ENCODE data around the gene PPIF. TPM values are rescaled to one million over a fixed set of nuclear protein-coding genes. Genes with fewer than 3 reads are reported as not detected.

Gene PPIF
- total RNA-seq, 2 donors from 2014 or later = 19.2 to 67.9 TPM

DNA sequence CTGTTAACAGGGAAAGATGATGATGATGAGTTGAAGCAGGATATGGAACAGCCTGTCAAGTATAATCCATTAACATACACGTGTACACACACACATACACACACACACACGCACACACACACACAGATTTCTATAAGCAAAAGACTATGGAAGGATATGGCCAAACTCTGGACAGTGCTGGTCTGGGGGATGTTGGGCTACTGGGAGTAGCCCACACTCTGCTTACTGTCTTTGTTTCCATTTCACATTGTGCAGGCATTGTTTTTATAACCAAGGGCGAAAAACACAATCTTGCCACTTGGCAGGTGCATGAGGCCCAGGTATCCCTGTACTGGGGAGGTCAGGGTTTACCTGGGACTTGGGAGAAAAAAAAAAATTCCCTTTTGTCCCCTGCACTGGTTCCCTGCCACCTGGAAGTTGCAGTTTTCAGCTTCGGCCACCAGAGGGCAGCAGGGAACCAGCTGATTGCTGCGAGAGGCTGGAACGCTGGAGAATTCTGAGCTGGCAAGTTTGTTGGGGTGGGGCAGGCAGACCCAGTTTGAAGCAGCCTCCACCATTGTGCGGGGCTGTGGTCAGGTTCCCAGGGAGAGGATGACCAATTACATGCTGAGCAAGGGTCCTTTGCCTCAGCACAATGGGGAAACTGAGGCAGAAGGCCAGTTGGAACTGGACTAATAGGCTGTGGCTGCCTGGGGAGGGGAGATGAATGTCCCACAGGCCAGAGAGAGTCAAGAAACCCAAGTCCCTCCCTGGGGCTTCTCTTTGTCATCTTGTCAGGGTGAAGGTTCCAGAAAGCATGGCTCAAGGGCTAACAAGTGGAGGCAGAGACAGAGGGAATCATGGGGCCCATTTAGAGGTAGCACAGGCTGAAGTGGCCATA is 27.3 kb downstream of the PPIF start:
- peak; percentile 87 for ATAC-seq
- Histone ChIP-seq H3K4me1 (peaks cover 1% of the 10 kb centered on the region), H3K27ac (no peak overlapping the region), H3K9me3 (no peaks in the 10 kb centered on the region), H3K4me3 (no peak overlapping the region), H3K27me3 (no peaks in the 10 kb centered on the region), H3K36me3 (replicated peaks in 1 of 2; ENCODE audit: insufficient read depth in 1 of 2, low read depth in 2 of 2) (no peaks in the 10 kb centered on the region)
- intact Hi-C loops (cut with DNase I) = loop anchor here (5.0 kb wide), 2 partner anchors 88 to 108 kb away; no protein-coding TSS in a partner anchor
- peak; percentile 82 to 86 (median 84) for DNase-seq
- 3 to 5% methylated on average over 6 to 7 of the region's 7 CpGs for WGBS, 2 donors
- TF ChIP-seq POLR2A (IDR thresholded peaks at IDR 0.05) = no peak
- TF ChIP-seq, protein P1, sequence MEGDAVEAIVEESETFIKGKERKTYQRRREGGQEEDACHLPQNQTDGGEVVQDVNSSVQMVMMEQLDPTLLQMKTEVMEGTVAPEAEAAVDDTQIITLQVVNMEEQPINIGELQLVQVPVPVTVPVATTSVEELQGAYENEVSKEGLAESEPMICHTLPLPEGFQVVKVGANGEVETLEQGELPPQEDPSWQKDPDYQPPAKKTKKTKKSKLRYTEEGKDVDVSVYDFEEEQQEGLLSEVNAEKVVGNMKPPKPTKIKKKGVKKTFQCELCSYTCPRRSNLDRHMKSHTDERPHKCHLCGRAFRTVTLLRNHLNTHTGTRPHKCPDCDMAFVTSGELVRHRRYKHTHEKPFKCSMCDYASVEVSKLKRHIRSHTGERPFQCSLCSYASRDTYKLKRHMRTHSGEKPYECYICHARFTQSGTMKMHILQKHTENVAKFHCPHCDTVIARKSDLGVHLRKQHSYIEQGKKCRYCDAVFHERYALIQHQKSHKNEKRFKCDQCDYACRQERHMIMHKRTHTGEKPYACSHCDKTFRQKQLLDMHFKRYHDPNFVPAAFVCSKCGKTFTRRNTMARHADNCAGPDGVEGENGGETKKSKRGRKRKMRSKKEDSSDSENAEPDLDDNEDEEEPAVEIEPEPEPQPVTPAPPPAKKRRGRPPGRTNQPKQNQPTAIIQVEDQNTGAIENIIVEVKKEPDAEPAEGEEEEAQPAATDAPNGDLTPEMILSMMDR (IDR thresholded peaks at IDR 0.05) = peak; percentile 90 to 98 (median 96)

DNA sequence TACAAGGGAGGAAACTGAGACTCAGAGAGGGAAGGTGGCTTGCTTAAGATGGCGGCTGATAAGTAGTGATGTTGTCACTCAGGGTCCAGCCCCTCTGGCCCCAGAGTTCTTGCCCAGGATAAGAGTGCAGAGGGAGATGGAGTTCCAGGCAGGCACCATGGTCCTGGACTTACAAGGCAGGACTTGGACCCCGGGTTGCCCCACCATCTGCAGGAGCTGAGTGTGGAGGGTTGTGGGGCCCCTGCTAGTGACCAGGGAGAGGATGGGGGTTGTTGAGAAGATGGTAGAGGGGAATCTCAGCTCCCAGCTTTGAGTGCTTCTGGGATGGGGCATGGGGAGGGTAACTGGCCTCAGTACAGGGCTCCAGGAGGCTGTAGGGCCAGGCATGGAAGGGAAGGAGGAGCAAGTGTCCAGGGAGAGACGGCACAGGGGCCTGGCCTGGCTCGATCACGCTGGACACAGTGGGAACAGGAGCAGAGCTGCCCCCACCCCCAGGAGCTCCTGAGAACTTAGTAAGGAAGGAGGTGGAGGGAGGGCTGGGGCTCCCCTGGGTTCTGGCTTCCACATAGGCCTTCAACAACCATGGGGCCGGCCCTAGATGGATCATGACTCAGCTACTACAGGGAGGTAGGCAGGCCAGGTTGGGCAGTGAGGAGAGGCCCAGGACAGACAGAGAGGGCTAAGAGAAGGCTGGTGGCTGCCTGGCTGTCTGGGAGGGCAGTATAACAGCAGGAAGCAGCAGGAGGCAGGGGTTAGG is 28.2 kb downstream of the PPIF start:
- TF ChIP-seq POLR2A (IDR thresholded peaks at IDR 0.05) = no peak
- TF ChIP-seq, protein P1 (IDR thresholded peaks at IDR 0.05) = no peak
- no peaks in the 10 kb centered on the region for H3K9me3 ChIP-seq
- H3K4me3 ChIP-seq = no peak overlapping the region
- H3K36me3 ChIP-seq (replicated peaks in 1 of 2; ENCODE audit: insufficient read depth in 1 of 2, low read depth in 2 of 2) = no peaks in the 10 kb centered on the region
- intact Hi-C loops (cut with DNase I) = loop anchor here (5.0 kb wide), 2 partner anchors 87 to 107 kb away; no protein-coding TSS in a partner anchor
- no peak overlapping the region for H3K27ac ChIP-seq
- H3K4me1 ChIP-seq = peaks cover 11% of the 10 kb centered on the region
- 67 to 72% methylated on average over 6 of the region's 6 CpGs for WGBS, 2 donors
- H3K27me3 ChIP-seq = no peaks in the 10 kb centered on the region
- ATAC-seq = no peak
- peak in 1 of 4 donors; percentile 4 for DNase-seq

DNA sequence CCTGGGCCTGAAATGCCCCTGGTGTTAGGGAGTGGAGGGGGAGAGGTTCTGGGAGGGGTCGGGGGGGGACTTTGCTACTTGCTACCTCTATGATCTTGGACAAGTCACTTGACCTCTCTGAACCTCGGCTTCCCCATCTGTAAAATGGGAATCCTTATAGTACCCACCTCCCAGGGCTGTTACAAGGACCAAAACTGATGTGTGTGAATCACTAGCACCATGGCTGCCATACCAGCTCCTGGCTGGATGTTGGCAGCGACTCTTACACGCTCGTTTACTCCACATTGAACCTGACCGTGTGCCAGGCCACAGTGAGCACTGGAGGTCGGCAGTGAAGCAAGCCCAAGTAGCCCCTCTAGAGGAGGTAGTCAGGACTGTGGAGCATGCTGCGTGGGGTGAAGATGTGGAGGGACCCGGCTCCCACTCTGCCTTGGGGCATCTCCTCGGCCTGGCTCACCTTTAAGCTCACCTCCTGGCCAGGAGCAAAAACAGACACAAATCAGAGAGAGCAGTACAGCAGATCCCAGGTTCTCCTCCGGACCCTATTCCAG is 28.9 kb downstream of the PPIF start:
- Histone ChIP-seq H3K4me1 (peaks cover 15% of the 10 kb centered on the region), H3K4me3 (no peak overlapping the region), H3K27ac (no peak overlapping the region), H3K27me3 (no peaks in the 10 kb centered on the region), H3K9me3 (no peaks in the 10 kb centered on the region), H3K36me3 (replicated peaks in 1 of 2; ENCODE audit: insufficient read depth in 1 of 2, low read depth in 2 of 2) (no peaks in the 10 kb centered on the region)
- intact Hi-C loops (cut with DNase I) = loop anchor here (5.0 kb wide), 2 partner anchors 86 to 106 kb away; no protein-coding TSS in a partner anchor
- peak in 1 of 4 donors; percentile 3 for DNase-seq
- 76 to 91% methylated on average over 6 to 11 of the region's 11 CpGs for WGBS, 2 donors
- no peak for ATAC-seq
- TF ChIP-seq POLR2A (IDR thresholded peaks at IDR 0.05) = no peak
- TF ChIP-seq, protein P1 (IDR thresholded peaks at IDR 0.05) = no peak

- ATAC-seq (no peak), DNase-seq (peak in 1 of 4 donors; percentile 2)
- TF ChIP-seq, protein P1 (IDR thresholded peaks at IDR 0.05) = no peak
- TF ChIP-seq POLR2A (IDR thresholded peaks at IDR 0.05) = no peak
- 84 to 87% methylated on average over 10 to 12 of the region's 12 CpGs for WGBS, 2 donors
- intact Hi-C loops (cut with DNase I) = loop anchor here (5.0 kb wide), 2 partner anchors 85 to 105 kb away; no protein-coding TSS in a partner anchor
- Histone ChIP-seq H3K27me3 (no peaks in the 10 kb centered on the region), H3K36me3 (replicated peaks in 1 of 2; ENCODE audit: insufficient read depth in 1 of 2, low read depth in 2 of 2) (no peaks in the 10 kb centered on the region), H3K4me3 (no peak overlapping the region), H3K9me3 (no peaks in the 10 kb centered on the region), H3K27ac (no peak overlapping the region), H3K4me1 (peaks cover 15% of the 10 kb centered on the region)
Measured at GRCh38 chr10:79376751-79377556, 29.7 kb downstream of the PPIF start.
